HG03469 (cell line): ENCODE data around the gene STARD13.
"Not testable (repeated sequence)": the region's sequence is repeated elsewhere in the genome, so short reads cannot be mapped to it uniquely, and the experiment has no call there.

ENCODE experiments used
- ATAC-seq: cut with Tn5 transposase; IDR thresholded peaks from one replicate; pipeline ENCODE4 v1.9.1; 2021; ENCODE audit warnings: mild to moderate bottlenecking, moderate library complexity, moderate number of reproducible peaks; ENCODE audit not compliant: unreplicated experiment

The STARD13 gene

GRCh38 chr13:33257841-33258807 lies 27.4 kb downstream of the STARD13 start:
- no peak for ATAC-seq

- no peak for ATAC-seq
Measured at GRCh38 chr13:33256148-33256840, 29.3 kb downstream of the STARD13 start.

GRCh38 chr13:33252135-33252534 lies 33.4 kb downstream of the STARD13 start:
- ATAC-seq, result no peak

GRCh38 chr13:33251131-33251661 lies 34.4 kb downstream of the STARD13 start:
- peak; percentile 82 for ATAC-seq

GRCh38 chr13:33250609-33251008 lies 34.9 kb downstream of the STARD13 start:
- no peak for ATAC-seq

GRCh38 chr13:33249894-33250293 lies 35.7 kb downstream of the STARD13 start:
- ATAC-seq, result no peak

- no peak for ATAC-seq
Measured at GRCh38 chr13:33249066-33249465, 36.5 kb downstream of the STARD13 start.

GRCh38 chr13:33245505-33246158 lies 39.9 kb downstream of the STARD13 start:
- no peak for ATAC-seq

- ATAC-seq, result no peak
Measured at GRCh38 chr13:33244907-33245287, 40.7 kb downstream of the STARD13 start.

- ATAC-seq, result no peak
Measured at GRCh38 chr13:33244210-33244906, 41.2 kb downstream of the STARD13 start.

GRCh38 chr13:33242984-33243617 lies 42.5 kb downstream of the STARD13 start:
- ATAC-seq, result no peak

GRCh38 chr13:33242372-33242771 lies 43.2 kb downstream of the STARD13 start:
- ATAC-seq, result not testable (repeated sequence)

- ATAC-seq, result no peak
Measured at GRCh38 chr13:33236021-33236420, 49.5 kb downstream of the STARD13 start.

GRCh38 chr13:33235564-33235963 lies 50.0 kb downstream of the STARD13 start:
- ATAC-seq, result no peak

GRCh38 chr13:33235078-33235477 lies 50.5 kb downstream of the STARD13 start:
- ATAC-seq, result no peak

- no peak for ATAC-seq
Measured at GRCh38 chr13:33233547-33233946, 52.0 kb downstream of the STARD13 start.

GRCh38 chr13:33232883-33233282 lies 52.7 kb downstream of the STARD13 start:
- ATAC-seq, result no peak

- no peak for ATAC-seq
Measured at GRCh38 chr13:33231339-33231738, 54.2 kb downstream of the STARD13 start.

- no peak for ATAC-seq
Measured at GRCh38 chr13:33230178-33230881, 55.2 kb downstream of the STARD13 start.
